ENCODE results near the gene PSG6. TPM values are rescaled to one million over a fixed set of nuclear protein-coding genes. Genes with fewer than 3 reads are reported as not detected.
"Not testable (repeated sequence)": the region's sequence is repeated elsewhere in the genome, so short reads cannot be mapped to it uniquely, and the experiment has no call there.

Gene PSG6
- total and polyA plus RNA-seq, 2 of the 4 experiments (the other 2 are of a cell fraction): 0.18 TPM; not detected in 1

- H3K23ac ChIP-seq (ENCODE audit: low read depth, low read length); dilution Hi-C loops (cut with HindIII; ENCODE audit: low sequenced_read_pairs, unreplicated experiment); H2BK20ac ChIP-seq (ENCODE audit: low read depth, low read length); H3K79me1 ChIP-seq (ENCODE audit: low read depth in 1 of 2, low read length in 2 of 2); H3K27ac ChIP-seq (ENCODE audit: insufficient read depth, low read length); H3K14ac ChIP-seq (replicated peaks; ENCODE audit: low read depth, low read length); H3K4me2 ChIP-seq (ENCODE audit: low read depth, low read length); ATAC-seq (ENCODE audit: low read depth); H2AFZ ChIP-seq (replicated peaks; ENCODE audit: low read length, poor library complexity); H3K4ac ChIP-seq (ENCODE audit: low read depth, low read length); POLR2A ChIA-PET (ENCODE audit: unreplicated experiment); H3K4me3 ChIP-seq (ENCODE audit: insufficient read depth, low read depth, low read length); H3K56ac ChIP-seq (ENCODE audit: extremely low read depth, insufficient read depth, low read length); DNase-seq; H2BK120ac ChIP-seq (ENCODE audit: low read depth, low read length); H2AK5ac ChIP-seq (ENCODE audit: low read depth, low read length); CTCF ChIA-PET; H2BK5ac ChIP-seq (ENCODE audit: low read depth, low read length, poor library complexity, severe bottlenecking); BruUV-seq (replicated peaks); H2BK15ac ChIP-seq (ENCODE audit: low read depth, low read length); H3K9me3 ChIP-seq (ENCODE audit: control insufficient read depth, insufficient read depth, low read length); intact Hi-C loops (cut with micrococcal nuclease); H2AK9ac ChIP-seq (replicated peaks; ENCODE audit: low read depth, low read length, poor library complexity); H3K4me1 ChIP-seq (ENCODE audit: control insufficient read depth, insufficient read depth, low read length); H3K36me3 ChIP-seq (ENCODE audit: control insufficient read depth, insufficient read depth, low read length); H3K9ac ChIP-seq (ENCODE audit: low read depth, low read length); H4K8ac ChIP-seq (ENCODE audit: low read depth in 2 of 2, low read length in 2 of 2); H4K20me1 ChIP-seq (ENCODE audit: insufficient read depth, low read length); H3K27me3 ChIP-seq (ENCODE audit: control insufficient read depth, insufficient read depth, low read length); H3K9me1 ChIP-seq (ENCODE audit: insufficient read depth, low read length); H4K91ac ChIP-seq (ENCODE audit: insufficient read depth, low read depth, low read length): not testable (repeated sequence)
- H4K5ac ChIP-seq (ENCODE audit: low read depth, low read length): peak overlapping the region; percentile 17; the same call in 1 of the 2 replicates
- WGBS, 2 experiments (ENCODE audit: extremely low coverage in 2 of 2, insufficient read length in 1 of 2): no CpG with 5 or more reads among the region's 1 CpG
- in situ Hi-C loops (cut with MboI; ENCODE audit: low sequenced_read_pairs): loop anchor here (10.0 kb wide), 1 partner anchor 222 kb away; no protein-coding TSS in a partner anchor
- H3K18ac ChIP-seq (ENCODE audit: low read depth, low read length): peak overlapping the region; percentile 14; the same call in 1 of the 2 replicates
These were observed 763 bp downstream of the PSG6 start for GRCh38 chr19:42916931-42917330.

- H3K4me1 ChIP-seq (ENCODE audit: control insufficient read depth, insufficient read depth, low read length); H3K9ac ChIP-seq (ENCODE audit: low read depth, low read length); H4K5ac ChIP-seq (ENCODE audit: low read depth, low read length); H4K91ac ChIP-seq (ENCODE audit: insufficient read depth, low read depth, low read length); H3K14ac ChIP-seq (replicated peaks; ENCODE audit: low read depth, low read length); H3K27me3 ChIP-seq (ENCODE audit: control insufficient read depth, insufficient read depth, low read length); H3K79me1 ChIP-seq (ENCODE audit: low read depth in 1 of 2, low read length in 2 of 2); H3K4ac ChIP-seq (ENCODE audit: low read depth, low read length); H2BK120ac ChIP-seq (ENCODE audit: low read depth, low read length); H3K4me2 ChIP-seq (ENCODE audit: low read depth, low read length); H3K9me1 ChIP-seq (ENCODE audit: insufficient read depth, low read length); H2AK9ac ChIP-seq (replicated peaks; ENCODE audit: low read depth, low read length, poor library complexity); BruUV-seq (replicated peaks); CTCF ChIA-PET; DNase-seq; dilution Hi-C loops (cut with HindIII; ENCODE audit: low sequenced_read_pairs, unreplicated experiment); H4K20me1 ChIP-seq (ENCODE audit: insufficient read depth, low read length); H3K18ac ChIP-seq (ENCODE audit: low read depth, low read length); intact Hi-C loops (cut with micrococcal nuclease); H2AK5ac ChIP-seq (ENCODE audit: low read depth, low read length); ATAC-seq (ENCODE audit: low read depth); H3K56ac ChIP-seq (ENCODE audit: extremely low read depth, insufficient read depth, low read length); H3K4me3 ChIP-seq (ENCODE audit: insufficient read depth, low read depth, low read length); H2BK5ac ChIP-seq (ENCODE audit: low read depth, low read length, poor library complexity, severe bottlenecking); H2BK20ac ChIP-seq (ENCODE audit: low read depth, low read length); H3K23ac ChIP-seq (ENCODE audit: low read depth, low read length); POLR2A ChIA-PET (ENCODE audit: unreplicated experiment); H4K8ac ChIP-seq (ENCODE audit: low read depth in 2 of 2, low read length in 2 of 2); H3K9me3 ChIP-seq (ENCODE audit: control insufficient read depth, insufficient read depth, low read length); H3K27ac ChIP-seq (ENCODE audit: insufficient read depth, low read length); H2BK15ac ChIP-seq (ENCODE audit: low read depth, low read length); H3K36me3 ChIP-seq (ENCODE audit: control insufficient read depth, insufficient read depth, low read length); H2AFZ ChIP-seq (replicated peaks; ENCODE audit: low read length, poor library complexity): not testable (repeated sequence)
- WGBS, 2 experiments (ENCODE audit: extremely low coverage in 2 of 2, insufficient read length in 1 of 2): no CpG with 5 or more reads among the region's 5 CpGs
- in situ Hi-C loops (cut with MboI; ENCODE audit: low sequenced_read_pairs): loop anchor here (10.0 kb wide), 1 partner anchor 219 kb away; no protein-coding TSS in a partner anchor
These were observed 4.2 kb downstream of the PSG6 start for GRCh38 chr19:42913516-42913915.

All from IMR-90 (cell line).